K562 (cell line): ENCODE measurements around the gene CACNG1. TPM values are rescaled to one million over a fixed set of nuclear protein-coding genes. Genes with fewer than 3 reads are reported as not detected.

Source experiments
- ATAC-seq: fragments of 200-7000 bp; cut with Tn5 transposase; 3 replicates; pipeline ENCODE4 v1.9.1; 2020; ENCODE audit warnings: moderate library complexity
- BruUV-seq: library from RNA; stranded (reverse); fragments of 400-500 nt; replicated peaks from 2 replicates; lab custom pipeline; 2021; lab: Mats Ljungman, UMichigan
- CTCF ChIA-PET: fragments of 300-600 bp; formaldehyde crosslinking; extraction: SDS; loops from one replicate; lab custom pipeline; 2021; ENCODE audit warnings: low intra/inter-chr PET ratio; lab: Yijun Ruan, JAX
- POLR2A ChIA-PET: fragments of 300-600, 350-650 bp; sonication (Branson Sonifier 250); formaldehyde crosslinking; extraction: SDS; loops from one replicate; lab custom pipeline; 2021; ENCODE audit warnings: antibody characterized with exemption, inconsistent platforms; lab: Yijun Ruan, JAX
- DNase-seq, 4 experiments: peaks; one replicate each; pipeline versions ENCODE4 v3.0.0 to v3.0.0-alpha.2; 2011 to 2018; ENCODE audit warnings: low spot score in 3 of 4, mixed read lengths in 3 of 4; ENCODE audit errors: extremely low read depth in 1 of 4
- FAIRE-seq: peaks from 2 replicates; lab custom pipeline; 2011; peaks lifted over from hg19 to GRCh38; lab: Jason Lieb, UNC
- H2AFZ ChIP-seq: 2 replicates; pipeline ENCODE4 v1.6.0; 2011; ENCODE audit warnings: low read depth, low read length, control low read depth, inconsistent platforms
- H3K27ac ChIP-seq: fragments of 200-600 bp; 3 replicates; pipeline ENCODE4 v1.8.0; 2011; ENCODE audit warnings: low read depth, mild to moderate bottlenecking, control low read depth, inconsistent platforms, low read length, moderate library complexity, mixed read lengths; ENCODE audit errors: extremely low read depth
- H3K27me3 ChIP-seq, 2 experiments: fragments of 300-600 bp in 1 of 2; 2 replicates in 1 of 2; 3 replicates in 1 of 2; pipeline versions ENCODE4 v1.6.0 to v1.8.0; 2011; ENCODE audit warnings: inconsistent platforms in 2 of 2, low read length in 2 of 2, mild to moderate bottlenecking in 1 of 2, mixed read lengths in 1 of 2, moderate library complexity in 1 of 2; ENCODE audit not compliant: control insufficient read depth in 2 of 2, insufficient read depth in 2 of 2
- H3K36me3 ChIP-seq: fragments of 300-600 bp; 3 replicates; pipeline ENCODE4 v1.8.0; 2011; ENCODE audit warnings: mild to moderate bottlenecking, low read length, inconsistent platforms; ENCODE audit not compliant: control insufficient read depth, insufficient read depth
- H3K4me1 ChIP-seq, 2 experiments: fragments of 200-600 bp in 1 of 2; replicated peaks in 1 of 2; 2 replicates in 1 of 2; 3 replicates in 1 of 2; pipeline versions ENCODE4 v1.5.1 to v1.8.0; 2011; ENCODE audit warnings: inconsistent platforms in 2 of 2, low read length in 2 of 2, mild to moderate bottlenecking in 1 of 2, mixed read lengths in 1 of 2, moderate library complexity in 1 of 2; ENCODE audit not compliant: control insufficient read depth in 2 of 2, insufficient read depth in 2 of 2
- H3K4me2 ChIP-seq: 2 replicates; pipeline ENCODE4 v1.6.1; 2011; ENCODE audit warnings: low read length, control low read depth, inconsistent platforms, mixed read lengths; ENCODE audit not compliant: insufficient read depth
- H3K4me3 ChIP-seq: fragments of 200-600 bp; sonication (generic), shearing (Covaris generic); 2 replicates; pipeline ENCODE4 v1.5.1; 2016; ENCODE audit warnings: control low read depth, inconsistent platforms
- H3K79me2 ChIP-seq: fragments of 200-600 bp; 3 replicates; pipeline ENCODE4 v1.8.0; 2011; ENCODE audit warnings: low read length, inconsistent platforms; ENCODE audit not compliant: control insufficient read depth, insufficient read depth
- H3K9ac ChIP-seq, 2 experiments: 2 replicates each; pipeline versions ENCODE4 v1.6.0 to v1.6.1; 2011; ENCODE audit warnings: low read depth in 2 of 2, low read length in 2 of 2, control low read depth in 1 of 2, inconsistent platforms in 1 of 2, mild to moderate bottlenecking in 1 of 2, mixed read lengths in 1 of 2; ENCODE audit not compliant: insufficient read depth in 1 of 2
- H3K9me1 ChIP-seq: one replicate; pipeline ENCODE4 v1.6.0; 2011; ENCODE audit warnings: inconsistent platforms, mild to moderate bottlenecking, low read length, moderate library complexity; ENCODE audit not compliant: control insufficient read depth, insufficient read depth
- H3K9me3 ChIP-seq: replicated peaks from 2 replicates; pipeline ENCODE4 v1.5.1; 2011; ENCODE audit warnings: low read depth, low read length, inconsistent platforms; ENCODE audit not compliant: control insufficient read depth, insufficient read depth
- H4K20me1 ChIP-seq: replicated peaks from 2 replicates; pipeline ENCODE4 v1.6.1; 2011; ENCODE audit warnings: low read length, inconsistent platforms, mixed read lengths; ENCODE audit not compliant: control insufficient read depth, insufficient read depth
- CEBPG ChIP-seq, 3 experiments: fragments of 200-800 bp in 1 of 3; sonication (Bioruptor generic) in 1 of 3; sonication (generic) in 1 of 3; formaldehyde crosslinking in 1 of 3; IDR thresholded peaks in 2 of 3; conservative IDR thresholded peaks in 1 of 3; 2 replicates each; pipeline versions ENCODE4 v1.6.1 to v1.8.0; 2016 to 2022; ENCODE audit warnings: missing compliant biosample characterization in 2 of 3, missing genetic modification characterization in 2 of 3, mild to moderate bottlenecking in 1 of 3, missing genetic modification reagents in 1 of 3
- CHD4 ChIP-seq: fragments of 200-600 bp; sonication (generic); IDR thresholded peaks from 3 replicates; pipeline ENCODE4 v1.6.1; 2012; ENCODE audit warnings: low read depth, mild to moderate bottlenecking, mixed read lengths, low read length, inconsistent platforms; ENCODE audit not compliant: insufficient read depth, insufficient replicate concordance, poor library complexity, severe bottlenecking
- ELF1 ChIP-seq: fragments of 200-800 bp; sonication (Bioruptor generic); IDR thresholded peaks from 2 replicates; pipeline ENCODE4 v1.6.1; 2016; ENCODE audit warnings: missing genetic modification characterization, missing compliant biosample characterization
- HDAC3 ChIP-seq: fragments of 450-650 bp; IDR thresholded peaks from 2 replicates; pipeline ENCODE4 v1.6.1; 2018; ENCODE audit warnings: borderline replicate concordance, mild to moderate bottlenecking, moderate library complexity; ENCODE audit not compliant: partially characterized antibody
- HMBOX1 ChIP-seq: sonication (generic); IDR thresholded peaks from 2 replicates; pipeline ENCODE4 v1.6.1; 2016
- HSF4 ChIP-seq: fragments of 250-450 bp; sonication (Bioruptor Pico); IDR thresholded peaks from 2 replicates; pipeline ENCODE4 v2.1.2; 2022; ENCODE audit warnings: mild to moderate bottlenecking, moderate library complexity, borderline replicate concordance
- JUN ChIP-seq, 2 experiments: sonication (generic) in 1 of 2; formaldehyde crosslinking in 1 of 2; IDR thresholded peaks; 2 replicates each; pipeline versions ENCODE4 v1.6.1 to v1.8.0; 2012 to 2022; ENCODE audit warnings: borderline replicate concordance in 2 of 2, mild to moderate bottlenecking in 2 of 2, improper control_type of control experiment in 1 of 2, low read depth in 1 of 2, low read length in 1 of 2, missing genetic modification reagents in 1 of 2
- MITF ChIP-seq: IDR thresholded peaks from 2 replicates; pipeline ENCODE4 v1.6.1; 2014; ENCODE audit warnings: antibody characterized with exemption
- POLR3A ChIP-seq: IDR thresholded peaks from 2 replicates; pipeline ENCODE4 v1.6.1; 2011; ENCODE audit warnings: borderline replicate concordance, mild to moderate bottlenecking, moderate library complexity; ENCODE audit not compliant: insufficient read length, insufficient read depth; ENCODE audit errors: extremely low read depth
- RBBP5 ChIP-seq: fragments of 200-600 bp; sonication (generic); IDR thresholded peaks from 2 replicates; pipeline ENCODE4 v1.6.1; 2012; ENCODE audit warnings: borderline replicate concordance, mild to moderate bottlenecking, low read length, control low read depth, inconsistent platforms; ENCODE audit not compliant: insufficient read depth, poor library complexity, severe bottlenecking
- RCOR1 ChIP-seq, 2 experiments: IDR thresholded peaks; 2 replicates each; pipeline ENCODE4 v1.6.1; 2012; ENCODE audit warnings: low read depth in 2 of 2, low read length in 2 of 2, borderline replicate concordance in 1 of 2, improper control_type of control experiment in 1 of 2
- SMARCA4 ChIP-seq: fragments of 450-650 bp; IDR thresholded peaks from 2 replicates; pipeline ENCODE4 v1.6.1; 2016
- ZBTB11 ChIP-seq, 3 experiments: fragments of 200-800 bp in 1 of 3; fragments of 250-450 bp in 1 of 3; fragments of 450-650 bp in 1 of 3; sonication (Bioruptor Pico) in 1 of 3; sonication (Bioruptor generic) in 1 of 3; formaldehyde crosslinking in 1 of 3; IDR thresholded peaks; 2 replicates each; pipeline versions ENCODE4 v1.6.1 to v1.8.0; 2016 to 2022; ENCODE audit warnings: mild to moderate bottlenecking in 2 of 3, missing genetic modification characterization in 2 of 3, missing compliant biosample characterization in 1 of 3, moderate library complexity in 1 of 3
- ZFP36 ChIP-seq: fragments of 150-350 bp; IDR thresholded peaks from 2 replicates; pipeline ENCODE4 v1.6.1; 2018; ENCODE audit warnings: low read length, low read depth; ENCODE audit not compliant: partially characterized antibody
- WGBS: fragments of 100-300 bp; shearing (Covaris generic); methylation state at CpG from one replicate; pipeline ENCODE4 v1.1.6; 2016; ENCODE audit warnings: low coverage, mixed read lengths; ENCODE audit not compliant: insufficient coverage; ENCODE audit errors: missing lambda C conversion rate; 5-methylcytosine and 5-hydroxymethylcytosine counted together
- in situ Hi-C: fragments of 300-500 bp; cut with MboI; formaldehyde crosslinking; loops from 4 replicates; pipeline ENCODE4 v1.15.0; 2018; ENCODE audit warnings: inconsistent platforms, mixed read lengths
- intact Hi-C: fragments of 100-400 bp; cut with micrococcal nuclease; formaldehyde crosslinking; loops from 2 replicates; pipeline ENCODE4 v1.14.2; 2022
- polyA plus RNA-seq, 8 experiments: library from polyadenylated mRNA; depleted of rRNA in 4 of 8; stranded (reverse) in 5 of 8; unstranded in 3 of 8; fragments of >200 nt; fragmentation: Nextera tagmentation in 2 of 8; fragmentation: Illumina TruSeq in 1 of 8; extraction: Ambion mirVana in 2 of 8; extraction: Trizol in 1 of 8; gene quantifications; 2 replicates each; pipeline versions ENCODE4 v1.2.1 to v1.2.3, GENCODE V29; 2011 to 2014; ENCODE audit warnings: inconsistent platforms in 1 of 8, missing spikeins in 1 of 8
- total RNA-seq, 7 experiments: library from RNA; depleted of rRNA in 6 of 7; stranded (reverse); fragments of >200 nt in 6 of 7; fragmentation: Illumina TruSeq in 2 of 7; extraction: Trizol in 2 of 7; gene quantifications; 2 replicates each; pipeline versions ENCODE4 v1.2.1 to v1.2.3, GENCODE V29; 2011 to 2021; ENCODE audit warnings: low replicate concordance in 1 of 7

Gene CACNG1
- total and polyA plus RNA-seq, 9 of the 15 experiments (the other 6 are each of a cell fraction or from before 2014, with no cell fraction given), result not detected

GRCh38 chr17:67030641-67031040 lies 13.7 kb upstream of the CACNG1 start:
- Histone ChIP-seq H2AFZ (no peak overlapping the region), H3K4me3 (no peak overlapping the region), H3K4me2 (no peak overlapping the region), H3K9me3 (no peaks in the 10 kb centered on the region), H3K9ac (no peak overlapping the region), H3K4me1 (peaks cover 0 to 4% of the 10 kb centered on the region in 2 experiments; a peak in 1 of 5 replicates), H3K36me3 (no peaks in the 10 kb centered on the region), H4K20me1 (no peaks in the 10 kb centered on the region), H3K79me2 (no peaks in the 10 kb centered on the region), H3K27me3 (peaks cover 54 to 89% of the 10 kb centered on the region in 2 experiments), H3K9me1 (no peaks in the 10 kb centered on the region), H3K27ac (no peak overlapping the region)
- 19% methylated on average over 19 of the region's 21 CpGs for WGBS
- FAIRE-seq, result no peak
- ATAC-seq, result no peak
- no peak for DNase-seq
- BruUV-seq, result no TSS peak
- in situ Hi-C loops, result no loop called here
- CTCF ChIA-PET, result no interaction called here
- intact Hi-C loops, result no loop called here
- POLR2A ChIA-PET, result interaction anchor here (0.6 kb wide), 1 partner anchor 1381 kb away, joined by 3 read pairs; no protein-coding TSS in a partner anchor
- no peak for TF ChIP-seq ZFP36
- TF ChIP-seq RCOR1 (IDR thresholded peaks at IDR 0.05; ENCODE audit: borderline replicate concordance in 1 of 2, low read depth in 2 of 2, low read length in 2 of 2), result no peak
- no peak for TF ChIP-seq CHD4
- no peak for TF ChIP-seq CEBPG (CRISPR knock-in tag; IDR thresholded peaks at IDR 0.05)
- TF ChIP-seq CEBPG (tag; conservative IDR thresholded peaks at IDR 0.05 in 1 of 2, IDR thresholded peaks at IDR 0.05 in 1 of 2), result no peak
- TF ChIP-seq RBBP5, result no peak
- TF ChIP-seq JUN (IDR thresholded peaks at IDR 0.05; ENCODE audit: borderline replicate concordance, low read depth, low read length), result no peak
- TF ChIP-seq JUN (CRISPR knock-in tag; IDR thresholded peaks at IDR 0.05; ENCODE audit: borderline replicate concordance), result no peak
- TF ChIP-seq HDAC3, result no peak
- no peak for TF ChIP-seq ELF1 (tag)
- no peak for TF ChIP-seq SMARCA4
- no peak for TF ChIP-seq POLR3A
- no peak for TF ChIP-seq ZBTB11 (CRISPR knock-in tag; IDR thresholded peaks at IDR 0.05)
- no peak for TF ChIP-seq HSF4 (CRISPR knock-in tag)
- TF ChIP-seq MITF, result no peak
- no peak for TF ChIP-seq HMBOX1
